CD14-positive monocyte (primary cell): Measurements from ENCODE around the gene ARHGEF25. TPM values are rescaled to one million over a fixed set of nuclear protein-coding genes. Genes with fewer than 3 reads are reported as not detected.

Experiments
- DNase-seq, 3 donors: peaks; one replicate each; pipeline ENCODE4 v3.0.0-alpha.2; 2011 to 2022
- H2AFZ ChIP-seq: 2 replicates; pipeline ENCODE4 v1.6.0; 2012; ENCODE audit warnings: mild to moderate bottlenecking, low read depth, low read length, inconsistent platforms; ENCODE audit not compliant: insufficient read depth, poor library complexity, severe bottlenecking
- H3K27ac ChIP-seq, 2 donors: 1 replicate in 1 of 2; 2 replicates in 1 of 2; pipeline ENCODE4 v1.5.1; 2012 to 2013; ENCODE audit warnings: low read length in 2 of 2, control low read depth in 1 of 2, inconsistent platforms in 1 of 2, low read depth in 1 of 2, mild to moderate bottlenecking in 1 of 2
- H3K27me3 ChIP-seq, 2 donors: one replicate each; pipeline versions ENCODE4 v1.6.0 to v1.6.1; 2011 to 2013; ENCODE audit warnings: low read length in 2 of 2; ENCODE audit not compliant: control insufficient read depth in 2 of 2, insufficient read depth in 2 of 2
- H3K36me3 ChIP-seq, 2 donors: replicated peaks in 1 of 2; 1 replicate in 1 of 2; 2 replicates in 1 of 2; pipeline versions ENCODE4 v1.5.1 to v1.6.1; 2012 to 2013; ENCODE audit warnings: low read length in 2 of 2, control low read depth in 1 of 2, inconsistent platforms in 1 of 2, mild to moderate bottlenecking in 1 of 2; ENCODE audit not compliant: insufficient read depth in 2 of 2, control insufficient read depth in 1 of 2
- H3K4me1 ChIP-seq, 2 donors: 1 replicate in 1 of 2; 2 replicates in 1 of 2; pipeline versions ENCODE4 v1.5.1 to v1.6.1; 2012 to 2013; ENCODE audit warnings: low read length in 2 of 2, control low read depth in 1 of 2, inconsistent platforms in 1 of 2, mild to moderate bottlenecking in 1 of 2, moderate library complexity in 1 of 2; ENCODE audit not compliant: insufficient read depth in 2 of 2, control insufficient read depth in 1 of 2
- H3K4me2 ChIP-seq: replicated peaks from 2 replicates; pipeline ENCODE3; 2012; ENCODE audit warnings: low read length, moderate library complexity, mild to moderate bottlenecking; ENCODE audit not compliant: poor library complexity, severe bottlenecking; ENCODE audit errors: extremely low read depth
- H3K4me3 ChIP-seq, 3 experiments: fragments of 200-600 bp in 1 of 3; sonication (generic) in 1 of 3; replicated peaks in 1 of 3; 1 replicate in 2 of 3; 2 replicates in 1 of 3; pipeline ENCODE4 v1.5.1; 2011 to 2013; ENCODE audit warnings: low read length in 3 of 3, mild to moderate bottlenecking in 3 of 3, control low read depth in 2 of 3, low read depth in 2 of 3, inconsistent platforms in 1 of 3, moderate library complexity in 1 of 3
- H3K79me2 ChIP-seq: 2 replicates; pipeline ENCODE4 v1.6.0; 2012; ENCODE audit warnings: mild to moderate bottlenecking, control low read depth, inconsistent platforms, low read length, moderate library complexity; ENCODE audit not compliant: insufficient read depth
- H3K9ac ChIP-seq: 2 replicates; pipeline ENCODE4 v1.6.0; 2017; ENCODE audit warnings: low read length, mild to moderate bottlenecking; ENCODE audit not compliant: insufficient read depth, poor library complexity, severe bottlenecking
- H3K9me3 ChIP-seq, 2 donors: replicated peaks in 1 of 2; 1 replicate in 1 of 2; 2 replicates in 1 of 2; pipeline versions ENCODE4 v1.5.1 to v1.6.1; 2012 to 2013; ENCODE audit warnings: low read length in 2 of 2, control low read depth in 1 of 2; ENCODE audit not compliant: control insufficient read depth in 1 of 2, insufficient read depth in 1 of 2
- H4K20me1 ChIP-seq: 2 replicates; pipeline ENCODE4 v1.6.0; 2012; ENCODE audit warnings: mild to moderate bottlenecking, low read length, control low read depth, moderate library complexity; ENCODE audit not compliant: insufficient read depth
- H3K27ac Mint-ChIP-seq, 7 donors: one replicate each; pipeline ENCODE4 v1.8.0; 2020; ENCODE audit warnings: mild to moderate bottlenecking in 7 of 7, mixed read lengths in 7 of 7, moderate library complexity in 6 of 7, inconsistent platforms in 2 of 7
- H3K27me3 Mint-ChIP-seq, 3 donors: one replicate each; pipeline ENCODE4 v1.8.0; 2021 to 2022; ENCODE audit warnings: low read depth in 3 of 3, mild to moderate bottlenecking in 3 of 3, mixed read lengths in 3 of 3, moderate library complexity in 3 of 3, inconsistent platforms in 1 of 3
- H3K36me3 Mint-ChIP-seq, 2 donors: one replicate each; pipeline ENCODE4 v1.8.0; 2020; ENCODE audit warnings: mixed read lengths in 2 of 2, inconsistent platforms in 1 of 2, mild to moderate bottlenecking in 1 of 2
- H3K4me1 Mint-ChIP-seq: one replicate; pipeline ENCODE4 v1.8.0; 2020; ENCODE audit warnings: mild to moderate bottlenecking, mixed read lengths
- H3K4me3 Mint-ChIP-seq, 2 donors: one replicate each; pipeline ENCODE4 v1.8.0; 2020; ENCODE audit warnings: mild to moderate bottlenecking in 2 of 2, mixed read lengths in 2 of 2, moderate library complexity in 1 of 2
- H3K9me3 Mint-ChIP-seq, 7 donors: one replicate each; pipeline ENCODE4 v1.8.0; 2020 to 2022; ENCODE audit warnings: mixed read lengths in 7 of 7, mild to moderate bottlenecking in 6 of 7, moderate library complexity in 6 of 7, inconsistent platforms in 2 of 7
- WGBS: methylation state at CpG from one replicate; pipeline ENCODE4 v1.1.5; 2013; ENCODE audit warnings: missing lambda C conversion rate; ENCODE audit not compliant: insufficient coverage; 5-methylcytosine and 5-hydroxymethylcytosine counted together
- intact Hi-C, 2 donors: fragments of 100-400 bp; cut with micrococcal nuclease; formaldehyde crosslinking; loops; one replicate each; pipeline versions ENCODE4 v1.15.0 to v1.15.1; 2023
- polyA plus RNA-seq, 3 donors: library from polyadenylated mRNA; depleted of rRNA in 1 of 3; unstranded in 2 of 3; stranded (reverse) in 1 of 3; fragments of 300-500 nt in 2 of 3; fragments of >200 nt in 1 of 3; fragmentation: Illumina TruSeq in 2 of 3; gene quantifications; 1 replicate in 2 of 3; 2 replicates in 1 of 3; pipeline ENCODE4 v1.2.3, GENCODE V29; 2012 to 2021
- TF ChIP-seq, protein P1 (sequence below): fragments of 200-600 bp; IDR thresholded peaks from one replicate; pipeline ENCODE4 v1.8.0; 2022; ENCODE audit warnings: antibody characterized with exemption, mild to moderate bottlenecking

Gene ARHGEF25
- polyA plus RNA-seq, 3 donors = not detected

DNA sequence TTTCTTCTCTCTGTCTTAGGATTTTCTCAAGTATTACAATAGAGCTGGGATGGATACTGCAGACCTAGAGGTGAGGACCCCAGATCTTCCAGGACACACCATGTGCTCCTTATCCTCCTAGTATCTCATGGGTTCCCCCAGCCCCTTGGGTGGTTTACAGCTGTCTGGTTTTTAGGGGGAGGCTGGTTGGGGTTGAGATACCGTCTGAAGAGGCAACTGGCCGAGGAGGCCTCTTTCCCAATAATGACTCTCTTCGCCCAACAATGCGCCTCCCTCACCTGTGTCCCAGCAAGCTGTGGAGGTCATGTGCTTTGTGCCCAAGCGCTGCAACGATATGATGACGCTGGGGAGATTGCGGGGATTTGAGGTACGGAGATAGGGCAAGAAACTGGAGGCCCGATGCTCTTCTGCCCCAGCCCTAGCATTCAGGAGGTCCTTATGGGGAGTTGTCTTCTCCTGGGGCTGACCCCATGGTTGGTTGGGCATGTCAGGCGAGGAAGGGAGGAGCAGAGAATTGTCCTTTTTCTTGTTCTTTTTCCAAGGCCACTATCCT lies 3.8 kb downstream of the ARHGEF25 start:
- peaks cover 46 to 91% of the 10 kb centered on the region in 2 donors for H3K27me3 ChIP-seq

DNA sequence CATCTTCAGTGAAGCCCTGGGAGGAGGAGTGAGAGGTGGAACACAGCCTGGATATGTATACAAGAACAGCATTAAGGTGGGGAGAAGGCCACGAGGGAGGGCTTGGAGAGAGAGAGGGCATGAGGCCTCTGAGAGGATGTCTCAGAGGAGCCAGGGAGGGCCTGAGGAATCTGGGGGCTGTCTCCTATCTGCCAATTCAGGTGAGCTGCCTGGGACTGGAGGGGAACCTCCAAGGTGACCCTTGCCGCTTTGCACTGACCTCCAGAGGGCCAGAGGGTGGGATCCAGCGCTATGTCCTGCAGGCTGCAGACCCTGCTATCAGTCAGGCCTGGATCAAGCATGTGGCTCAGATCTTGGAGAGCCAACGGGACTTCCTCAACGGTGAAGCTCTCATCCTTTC lies 4.4 kb downstream of the ARHGEF25 start:
- Histone ChIP-seq H3K9me3 (peaks cover 0 to 23% of the 10 kb centered on the region in 2 donors), H3K36me3 (no peaks in the 10 kb centered on the region), H3K27ac (no peak overlapping the region), H3K9ac (no peak overlapping the region), H3K4me2 (no peak overlapping the region), H4K20me1 (no peaks in the 10 kb centered on the region), H3K27me3 (peaks cover 46 to 91% of the 10 kb centered on the region in 2 donors), H3K4me1 (peaks cover 14 to 22% of the 10 kb centered on the region in 2 donors), H3K79me2 (no peaks in the 10 kb centered on the region), H2AFZ (no peak overlapping the region), H3K4me3 (no peak overlapping the region)
- Mint-ChIP-seq H3K27me3 (peaks cover 81 to 93% (median 91%) of the 10 kb centered on the region in 3 donors), H3K4me1 (peaks cover 21% of the 10 kb centered on the region), H3K4me3 (no peak overlapping the region), H3K27ac (no peak overlapping the region), H3K36me3 (peaks cover 6 to 7% of the 10 kb centered on the region in 2 donors), H3K9me3 (peaks cover 0 to 15% (median 5%) of the 10 kb centered on the region in 7 donors)
- DNase-seq = no peak
- TF ChIP-seq, protein P1, sequence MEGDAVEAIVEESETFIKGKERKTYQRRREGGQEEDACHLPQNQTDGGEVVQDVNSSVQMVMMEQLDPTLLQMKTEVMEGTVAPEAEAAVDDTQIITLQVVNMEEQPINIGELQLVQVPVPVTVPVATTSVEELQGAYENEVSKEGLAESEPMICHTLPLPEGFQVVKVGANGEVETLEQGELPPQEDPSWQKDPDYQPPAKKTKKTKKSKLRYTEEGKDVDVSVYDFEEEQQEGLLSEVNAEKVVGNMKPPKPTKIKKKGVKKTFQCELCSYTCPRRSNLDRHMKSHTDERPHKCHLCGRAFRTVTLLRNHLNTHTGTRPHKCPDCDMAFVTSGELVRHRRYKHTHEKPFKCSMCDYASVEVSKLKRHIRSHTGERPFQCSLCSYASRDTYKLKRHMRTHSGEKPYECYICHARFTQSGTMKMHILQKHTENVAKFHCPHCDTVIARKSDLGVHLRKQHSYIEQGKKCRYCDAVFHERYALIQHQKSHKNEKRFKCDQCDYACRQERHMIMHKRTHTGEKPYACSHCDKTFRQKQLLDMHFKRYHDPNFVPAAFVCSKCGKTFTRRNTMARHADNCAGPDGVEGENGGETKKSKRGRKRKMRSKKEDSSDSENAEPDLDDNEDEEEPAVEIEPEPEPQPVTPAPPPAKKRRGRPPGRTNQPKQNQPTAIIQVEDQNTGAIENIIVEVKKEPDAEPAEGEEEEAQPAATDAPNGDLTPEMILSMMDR = no peak
- intact Hi-C loops = no loop called here
- WGBS = 97% methylated on average over 5 of the region's 5 CpGs

More for the DNA sequence above, 3.8 kb downstream of the ARHGEF25 start:
- Histone ChIP-seq H3K9me3 (peaks cover 0 to 16% of the 10 kb centered on the region in 2 donors), H3K4me2 (no peak overlapping the region), H3K79me2 (no peaks in the 10 kb centered on the region), H3K36me3 (no peaks in the 10 kb centered on the region), H3K4me1 (peaks cover 16 to 23% of the 10 kb centered on the region in 2 donors), H3K27ac (no peak overlapping the region), H3K4me3 (no peak overlapping the region), H4K20me1 (no peaks in the 10 kb centered on the region), H2AFZ (no peak overlapping the region), H3K9ac (no peak overlapping the region)
- WGBS = 88% methylated on average over 11 of the region's 11 CpGs
- no peak for DNase-seq
- Mint-ChIP-seq H3K27ac (no peak overlapping the region), H3K4me3 (no peak overlapping the region), H3K27me3 (peaks cover 81 to 93% (median 91%) of the 10 kb centered on the region in 3 donors), H3K36me3 (peaks cover 3 to 4% of the 10 kb centered on the region in 2 donors), H3K9me3 (peaks cover 0 to 14% (median 2%) of the 10 kb centered on the region in 7 donors), H3K4me1 (peaks cover 19% of the 10 kb centered on the region)
- intact Hi-C loops = no loop called here
- TF ChIP-seq, protein P1 = no peak
